Measurements from ENCODE around the gene CARNS1. TPM values are rescaled to one million over a fixed set of nuclear protein-coding genes. Genes with fewer than 3 reads are reported as not detected.

Gene CARNS1
- total and polyA plus RNA-seq, 2 of the 13 experiments (the other 11 are each of a cell fraction or from before 2014, with no cell fraction given): not detected

DNA sequence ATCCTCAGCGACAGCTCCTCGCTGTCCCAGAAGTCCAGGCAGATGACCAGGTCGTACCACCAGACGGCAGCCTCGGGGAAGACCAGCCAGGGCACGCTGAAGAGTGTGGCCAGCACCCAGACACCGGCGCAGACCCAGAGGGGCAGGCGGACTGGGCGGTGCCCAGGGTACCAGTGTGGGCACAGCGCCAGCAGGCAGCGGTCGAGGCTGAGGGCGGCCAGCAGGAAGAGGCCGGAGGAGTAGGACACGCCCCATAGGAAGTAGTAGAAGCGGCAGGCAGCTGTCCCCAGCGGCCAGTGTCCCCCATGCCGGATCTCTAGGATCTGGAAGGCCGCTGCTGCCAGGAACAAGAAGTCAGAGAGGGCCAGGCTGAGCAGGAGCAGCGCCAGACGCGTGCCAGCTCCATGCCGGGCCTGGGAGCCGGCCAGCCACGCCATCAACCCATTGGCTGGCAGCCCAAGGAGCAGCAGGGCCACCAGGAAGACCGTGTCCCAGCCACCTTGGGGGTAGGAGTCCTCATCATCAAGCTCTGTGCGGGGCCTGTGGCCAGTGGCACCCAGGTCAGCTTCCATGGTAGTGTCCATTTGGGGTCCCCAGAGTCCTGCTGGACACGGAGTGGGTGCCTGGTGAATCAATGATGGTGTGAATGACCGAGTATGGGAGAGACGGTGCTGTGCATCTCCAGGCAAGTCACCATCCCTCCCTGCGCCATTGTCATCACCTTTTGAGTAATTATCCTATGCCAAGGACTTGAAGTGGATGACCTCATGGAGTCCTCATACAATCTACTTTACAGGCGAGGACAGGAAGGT, 36.9 kb downstream of the CARNS1 start, which contains the start of gene GPR152:
Gene GPR152 (minus strand): TSS at position 589 of the 812 bp plus-strand sequence. CDS start 5 bp downstream, at position 584.
- DNase-seq (ENCODE audit: low spot score) (no peak), FAIRE-seq (no peak), ATAC-seq (peak; percentile 15)
- peaks cover 12% of the 10 kb centered on the region for H3K4me1 ChIP-seq (ENCODE audit: insufficient read depth, low read length)
- peaks cover 16 to 74% of the 10 kb centered on the region in 2 experiments; a peak in 4 of 5 replicates for H3K27me3 ChIP-seq (ENCODE audit: control insufficient read depth in 1 of 2, insufficient read depth in 2 of 2, low read length in 2 of 2)
- H3K9ac ChIP-seq (ENCODE audit: insufficient read depth, low read depth, low read length): no peak within 1 kb of the TSS
- POLR2A ChIA-PET: interaction anchor here (1.5 kb wide), 1 partner anchor 9 kb away, joined by 5 read pairs; the partner anchor contains the start of gene CORO1B
- no peaks in the 10 kb centered on the region for H4K20me1 ChIP-seq (ENCODE audit: insufficient read depth, low read length)
- no peaks in the 10 kb centered on the region for H3K9me3 ChIP-seq (ENCODE audit: low read length)
- H2AFZ ChIP-seq (ENCODE audit: low read length): no peak within 1 kb of the TSS
- intact Hi-C loops (cut with micrococcal nuclease; ENCODE audit: unreplicated experiment) (no loop called here), in situ Hi-C loops (cut with HindIII; ENCODE audit: extremely low pct_ligation_motif_present, low pct_unique_long_range_greater_than_20kb) (no loop called here)
- H3K27ac ChIP-seq (ENCODE audit: extremely low read length, insufficient read depth, low read length): no peak within 1 kb of the TSS
- CTCF ChIA-PET (ENCODE audit: low intra/inter-chr PET ratio, low total read pairs): no interaction called here
- TF ChIP-seq SRF (IDR thresholded peaks at IDR 0.05; ENCODE audit: low read depth, low read length) (no peak), FOXO1 (CRISPR knock-in tag; IDR thresholded peaks at IDR 0.05) (no peak), ATF7 (IDR thresholded peaks at IDR 0.05) (0 out of 2 replicates have a peak, but pooled peaks have one; percentile 2), ATF7 (CRISPR knock-in tag; IDR thresholded peaks at IDR 0.05) (no peak), ZNF768 (CRISPR knock-in tag; IDR thresholded peaks at IDR 0.05) (peak; percentile 57), YY1 (IDR thresholded peaks at IDR 0.05; ENCODE audit: insufficient read depth, insufficient replicate concordance, low read depth, low read length) (no peak), XRCC5 (optimal IDR thresholded peaks at IDR 0.05; ENCODE audit: low read length) (no peak), GABPB1 (CRISPR knock-in tag; IDR thresholded peaks at IDR 0.05) (0 out of 2 replicates have a peak, but pooled peaks have one; percentile 18)
- TF ChIP-seq, protein P1, sequence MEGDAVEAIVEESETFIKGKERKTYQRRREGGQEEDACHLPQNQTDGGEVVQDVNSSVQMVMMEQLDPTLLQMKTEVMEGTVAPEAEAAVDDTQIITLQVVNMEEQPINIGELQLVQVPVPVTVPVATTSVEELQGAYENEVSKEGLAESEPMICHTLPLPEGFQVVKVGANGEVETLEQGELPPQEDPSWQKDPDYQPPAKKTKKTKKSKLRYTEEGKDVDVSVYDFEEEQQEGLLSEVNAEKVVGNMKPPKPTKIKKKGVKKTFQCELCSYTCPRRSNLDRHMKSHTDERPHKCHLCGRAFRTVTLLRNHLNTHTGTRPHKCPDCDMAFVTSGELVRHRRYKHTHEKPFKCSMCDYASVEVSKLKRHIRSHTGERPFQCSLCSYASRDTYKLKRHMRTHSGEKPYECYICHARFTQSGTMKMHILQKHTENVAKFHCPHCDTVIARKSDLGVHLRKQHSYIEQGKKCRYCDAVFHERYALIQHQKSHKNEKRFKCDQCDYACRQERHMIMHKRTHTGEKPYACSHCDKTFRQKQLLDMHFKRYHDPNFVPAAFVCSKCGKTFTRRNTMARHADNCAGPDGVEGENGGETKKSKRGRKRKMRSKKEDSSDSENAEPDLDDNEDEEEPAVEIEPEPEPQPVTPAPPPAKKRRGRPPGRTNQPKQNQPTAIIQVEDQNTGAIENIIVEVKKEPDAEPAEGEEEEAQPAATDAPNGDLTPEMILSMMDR (CRISPR knock-in tag; IDR thresholded peaks at IDR 0.05): 0 out of 2 replicates have a peak, but pooled peaks have one; percentile 18
- H3K4me2 ChIP-seq (ENCODE audit: low read depth, low read length): no peak within 1 kb of the TSS
- no peaks in the 10 kb centered on the region for H3K79me2 ChIP-seq (ENCODE audit: insufficient read depth, low read length)
- H3K36me3 ChIP-seq (replicated peaks in 1 of 2; ENCODE audit: control insufficient read depth in 1 of 2, insufficient read depth in 2 of 2, low read length in 2 of 2): no peaks in the 10 kb centered on the region
- no TSS peak for BruUV-seq (replicated peaks)
- 49% methylated on average over 12 of the region's 33 CpGs for WGBS (ENCODE audit: low lambda C conversion rate)
- peak within 1 kb of the TSS in 1 of 3 experiments; percentile 15; a peak in 1 of 6 replicates for H3K4me3 ChIP-seq (replicated peaks in 1 of 3; ENCODE audit: insufficient read depth in 1 of 3, low read depth in 2 of 3, low read length in 3 of 3)
